HepG2 (cell line): ENCODE data around the gene PNRC1. TPM values are rescaled to one million over a fixed set of nuclear protein-coding genes. Genes with fewer than 3 reads are reported as not detected.

Experiments
- ATAC-seq: fragments of 200-7000 bp; cut with Tn5 transposase; 3 replicates; pipeline ENCODE4 v1.9.1; 2020; ENCODE audit warnings: mild to moderate bottlenecking, moderate library complexity
- BruUV-seq: library from RNA; stranded (reverse); fragments of 400-500 nt; replicated peaks from 2 replicates; lab custom pipeline; 2021; lab: Mats Ljungman, UMichigan
- CTCF ChIA-PET: fragments of 300-600 bp; formaldehyde crosslinking; extraction: SDS; loops from one replicate; lab custom pipeline; 2021; ENCODE audit warnings: low total read pairs, inconsistent platforms, low intra/inter-chr PET ratio; lab: Yijun Ruan, JAX
- POLR2A ChIA-PET: fragments of 350-600 bp; sonication (Branson Sonifier 250); formaldehyde crosslinking; loops from one replicate; lab custom pipeline; 2020; ENCODE audit warnings: antibody characterized with exemption, inconsistent platforms; lab: Yijun Ruan, JAX
- DNase-seq: peaks from one replicate; pipeline ENCODE4 v3.0.0-alpha.2; 2015; ENCODE audit warnings: low spot score
- FAIRE-seq: peaks from 3 replicates; lab custom pipeline; 2011; peaks lifted over from hg19 to GRCh38; lab: Jason Lieb, UNC
- H2AFZ ChIP-seq: one replicate; pipeline ENCODE4 v1.6.1; 2011; ENCODE audit warnings: low read length, inconsistent platforms
- H3K27ac ChIP-seq: fragments of 300-600 bp; 3 replicates; pipeline ENCODE4 v1.8.0; 2011; ENCODE audit warnings: mixed run types, mild to moderate bottlenecking, mixed read lengths, low read length, inconsistent platforms; ENCODE audit not compliant: insufficient read depth; ENCODE audit errors: extremely low read length
- H3K27me3 ChIP-seq, 2 experiments: fragments of 200-600 bp in 1 of 2; 2 replicates in 1 of 2; 3 replicates in 1 of 2; pipeline versions ENCODE4 v1.6.0 to v1.8.0; 2011; ENCODE audit warnings: low read length in 2 of 2, mild to moderate bottlenecking in 2 of 2, moderate library complexity in 2 of 2, inconsistent platforms in 1 of 2; ENCODE audit not compliant: insufficient read depth in 2 of 2, control insufficient read depth in 1 of 2
- H3K36me3 ChIP-seq, 2 experiments: fragments of 200-600 bp in 1 of 2; replicated peaks in 1 of 2; 2 replicates in 1 of 2; 3 replicates in 1 of 2; pipeline versions ENCODE4 v1.5.1 to v1.8.0; 2011; ENCODE audit warnings: low read length in 2 of 2, inconsistent platforms in 1 of 2; ENCODE audit not compliant: insufficient read depth in 2 of 2, control insufficient read depth in 1 of 2
- H3K4me1 ChIP-seq: 2 replicates; pipeline ENCODE4 v1.5.1; 2012; ENCODE audit warnings: low read length, inconsistent platforms; ENCODE audit not compliant: insufficient read depth
- H3K4me2 ChIP-seq: 2 replicates; pipeline ENCODE4 v1.6.0; 2011; ENCODE audit warnings: low read depth, low read length, inconsistent platforms
- H3K4me3 ChIP-seq, 3 experiments: fragments of 200-600 bp in 1 of 3; sonication (generic), shearing (Covaris generic) in 1 of 3; replicated peaks in 1 of 3; 2 replicates each; pipeline ENCODE4 v1.5.1; 2011 to 2016; ENCODE audit warnings: low read length in 3 of 3, inconsistent platforms in 2 of 3, low read depth in 2 of 3, mild to moderate bottlenecking in 2 of 3, control low read depth in 1 of 3, mixed read lengths in 1 of 3; ENCODE audit not compliant: insufficient read depth in 1 of 3
- H3K79me2 ChIP-seq: one replicate; pipeline ENCODE4 v1.6.1; 2011; ENCODE audit warnings: low read length, inconsistent platforms; ENCODE audit not compliant: insufficient read depth
- H3K9ac ChIP-seq: 2 replicates; pipeline ENCODE4 v1.6.0; 2011; ENCODE audit warnings: mild to moderate bottlenecking, low read depth, low read length, inconsistent platforms; ENCODE audit not compliant: insufficient read depth
- H3K9me3 ChIP-seq: 2 replicates; pipeline ENCODE4 v1.5.1; 2012; ENCODE audit warnings: mild to moderate bottlenecking, low read length
- H4K20me1 ChIP-seq: 2 replicates; pipeline ENCODE4 v1.6.0; 2011; ENCODE audit warnings: inconsistent platforms, mild to moderate bottlenecking, low read length, moderate library complexity; ENCODE audit not compliant: insufficient read depth
- CAMTA2 ChIP-seq: sonication (generic); formaldehyde crosslinking; IDR thresholded peaks from 2 replicates; pipeline ENCODE4 v1.4.0; 2020; ENCODE audit warnings: mild to moderate bottlenecking, missing genetic modification reagents, borderline replicate concordance
- FOXK1 ChIP-seq: sonication (generic); formaldehyde crosslinking; IDR thresholded peaks from 2 replicates; pipeline ENCODE4 v1.4.0; 2020; ENCODE audit warnings: low read depth, missing genetic modification reagents, borderline replicate concordance
- HES4 ChIP-seq: sonication (generic); formaldehyde crosslinking; IDR thresholded peaks from 2 replicates; pipeline ENCODE4 v1.9.0; 2021; ENCODE audit warnings: mild to moderate bottlenecking, missing genetic modification reagents, borderline replicate concordance
- MAFF ChIP-seq: IDR thresholded peaks from 2 replicates; pipeline ENCODE4 v1.6.1; 2011; ENCODE audit warnings: low read depth, low read length, improper control_type of control experiment
- MAFK ChIP-seq, 2 experiments: IDR thresholded peaks in 1 of 2; conservative IDR thresholded peaks in 1 of 2; 2 replicates each; pipeline ENCODE4 v1.6.1; 2011; ENCODE audit warnings: improper control_type of control experiment in 2 of 2, low read length in 2 of 2
- PRMT3 ChIP-seq: sonication (generic); formaldehyde crosslinking; IDR thresholded peaks from 2 replicates; pipeline ENCODE4 v1.8.1; 2022; ENCODE audit warnings: low read depth, mild to moderate bottlenecking, moderate library complexity, missing genetic modification reagents, borderline replicate concordance
- U2AF1 ChIP-seq: fragments of 200-400 bp; formaldehyde crosslinking; optimal IDR thresholded peaks from 2 replicates; pipeline ENCODE3; 2017; ENCODE audit warnings: mild to moderate bottlenecking, low read depth, low read length
- ZBTB43 ChIP-seq: sonication (generic); formaldehyde crosslinking; conservative IDR thresholded peaks from 2 replicates; pipeline ENCODE4 v1.4.0; 2020; ENCODE audit warnings: missing genetic modification reagents
- ZNF34 ChIP-seq: sonication (generic); formaldehyde crosslinking; IDR thresholded peaks from 2 replicates; pipeline ENCODE4 v1.4.0; 2020; ENCODE audit warnings: mild to moderate bottlenecking, missing genetic modification reagents, borderline replicate concordance
- ZNF704 ChIP-seq: sonication (generic); formaldehyde crosslinking; IDR thresholded peaks from 2 replicates; pipeline ENCODE4 v1.8.1; 2023; ENCODE audit warnings: mild to moderate bottlenecking, inconsistent platforms, moderate library complexity, missing genetic modification reagents, borderline replicate concordance
- ZNF720 ChIP-seq: sonication (generic); formaldehyde crosslinking; IDR thresholded peaks from 2 replicates; pipeline ENCODE4 v1.4.0; 2020; ENCODE audit warnings: missing genetic modification reagents
- ZNF770 ChIP-seq: sonication (generic); formaldehyde crosslinking; IDR thresholded peaks from 2 replicates; pipeline ENCODE4 v1.5.0; 2020; ENCODE audit warnings: mild to moderate bottlenecking, missing genetic modification reagents
- WGBS: methylation state at CpG from one replicate; pipeline ENCODE4 v1.1.6; 2017; ENCODE audit warnings: low lambda C conversion rate; 5-methylcytosine and 5-hydroxymethylcytosine counted together
- in situ Hi-C: cut with HindIII; loops from 2 replicates; pipeline ENCODE4 v1.10.0; 2017; ENCODE audit warnings: low pct_unique_long_range_greater_than_20kb; ENCODE audit not compliant: extremely low pct_ligation_motif_present
- intact Hi-C: fragments of 100-400 bp; cut with micrococcal nuclease; formaldehyde crosslinking; loops from one replicate; pipeline ENCODE4 v1.10.0; 2022; ENCODE audit not compliant: unreplicated experiment
- polyA plus RNA-seq, 8 experiments: library from polyadenylated mRNA; depleted of rRNA in 3 of 8; stranded (reverse) in 7 of 8; unstranded in 1 of 8; fragments of >200 nt; fragmentation: Illumina TruSeq in 4 of 8; extraction: Trizol in 4 of 8; gene quantifications; 2 replicates each; pipeline versions ENCODE4 v1.2.1 to v1.2.3, GENCODE V29; 2011 to 2016; ENCODE audit warnings: low read depth in 4 of 8, missing spikeins in 1 of 8, mixed read lengths in 1 of 8; ENCODE audit not compliant: insufficient read depth in 1 of 8
- total RNA-seq, 5 experiments: library from RNA; depleted of rRNA; stranded (reverse); fragments of >200 nt; fragmentation: Illumina TruSeq; extraction: Trizol; gene quantifications; 2 replicates each; pipeline ENCODE4 v1.2.3, GENCODE V29; 2016; ENCODE audit warnings: low read depth in 1 of 5

Gene PNRC1
- total and polyA plus RNA-seq, 2 of the 13 experiments (the other 11 are each of a cell fraction or from before 2014, with no cell fraction given): 17.6 to 36.0 TPM

- peak; percentile 18 for FAIRE-seq
- Histone ChIP-seq H3K36me3 (no peaks in the 10 kb centered on the region), H3K9me3 (no peaks in the 10 kb centered on the region), H3K4me1 (peaks cover 13% of the 10 kb centered on the region; the same call in 1 of the 2 replicates), H2AFZ (no peak overlapping the region), H4K20me1 (no peaks in the 10 kb centered on the region), H3K9ac (no peak overlapping the region), H3K4me2 (no peak overlapping the region), H3K79me2 (no peaks in the 10 kb centered on the region), H3K27ac (no peak overlapping the region), H3K4me3 (no peak overlapping the region), H3K27me3 (no peaks in the 10 kb centered on the region)
- BruUV-seq: no TSS peak
- ATAC-seq: no peak
- POLR2A ChIA-PET: no interaction called here
- TF ChIP-seq MAFF (peak; percentile 79), ZNF704 (CRISPR knock-in tag) (no peak), MAFK (conservative IDR thresholded peaks at IDR 0.05 in 1 of 2, IDR thresholded peaks at IDR 0.05 in 1 of 2; ENCODE audit: low read length in 2 of 2) (peak; percentile 82 to 84)
- 40% methylated on average over 4 of the region's 4 CpGs for WGBS
- CTCF ChIA-PET: no interaction called here
- in situ Hi-C loops: no loop called here
- intact Hi-C loops: no loop called here
- DNase-seq: no peak
Measured at GRCh38 chr6:89054208-89054607, 26.3 kb upstream of the PNRC1 start.

GRCh38 chr6:89057759-89058158 is 22.8 kb upstream of the PNRC1 start:
- Histone ChIP-seq H3K9ac (no peak overlapping the region), H3K27ac (no peak overlapping the region), H3K9me3 (no peaks in the 10 kb centered on the region), H3K4me1 (no peaks in the 10 kb centered on the region), H2AFZ (no peak overlapping the region), H3K4me2 (no peak overlapping the region), H4K20me1 (no peaks in the 10 kb centered on the region), H3K36me3 (no peaks in the 10 kb centered on the region), H3K4me3 (no peak overlapping the region), H3K79me2 (no peaks in the 10 kb centered on the region), H3K27me3 (no peaks in the 10 kb centered on the region)
- BruUV-seq: no TSS peak
- 13% methylated on average over 2 of the region's 2 CpGs for WGBS
- intact Hi-C loops (no loop called here), in situ Hi-C loops (no loop called here)
- FAIRE-seq (no peak), ATAC-seq (no peak), DNase-seq (no peak)
- POLR2A ChIA-PET: no interaction called here
- CTCF ChIA-PET: no interaction called here
- no peak for TF ChIP-seq ZBTB43 (CRISPR knock-in tag)
- TF ChIP-seq CAMTA2 (CRISPR knock-in tag): no peak
- TF ChIP-seq ZNF720 (CRISPR knock-in tag): no peak
- no peak for TF ChIP-seq FOXK1 (CRISPR knock-in tag)
- no peak for TF ChIP-seq HES4 (CRISPR knock-in tag)
- TF ChIP-seq PRMT3: no peak
- TF ChIP-seq ZNF34 (CRISPR knock-in tag): no peak
- TF ChIP-seq ZNF770 (CRISPR knock-in tag): no peak
- no peak for TF ChIP-seq U2AF1
